A673 (cell line): ENCODE measurements around the gene EPN1. TPM values are rescaled to one million over a fixed set of nuclear protein-coding genes. Genes with fewer than 3 reads are reported as not detected.

Experiments used
- BruUV-seq: library from RNA; stranded (reverse); fragments of 400-500 nt; replicated peaks from 2 replicates; lab custom pipeline; 2021; lab: Mats Ljungman, UMichigan
- CTCF ChIA-PET: fragments of 300-600 bp; sonication (Branson Sonifier 250); formaldehyde crosslinking; loops from one replicate; lab custom pipeline; 2022; ENCODE audit warnings: antibody characterized with exemption; lab: Charles Lee
- POLR2A ChIA-PET: fragments of 300-600 bp; sonication (Branson Sonifier 250); formaldehyde crosslinking; loops from one replicate; lab custom pipeline; 2022; ENCODE audit warnings: antibody characterized with exemption; ENCODE audit not compliant: low non-redundant PET; lab: Charles Lee
- DNase-seq: peaks from one replicate; pipeline ENCODE4 v3.0.0-alpha.2; 2015; ENCODE audit warnings: low spot score
- H3K27ac ChIP-seq: fragments of 200-600 bp; sonication (generic); 2 replicates; pipeline ENCODE4 v1.5.1; 2016; ENCODE audit warnings: mixed run types, low read depth, mild to moderate bottlenecking, mixed read lengths, antibody characterized with exemption, low read length; ENCODE audit not compliant: poor library complexity, severe bottlenecking
- H3K27me3 ChIP-seq: fragments of 200-600 bp; sonication (generic); replicated peaks from 2 replicates; pipeline ENCODE4 v1.6.1; 2017; ENCODE audit warnings: mixed run types, low read depth, mild to moderate bottlenecking, mixed read lengths, antibody characterized with exemption, low read length; ENCODE audit not compliant: insufficient read depth, poor library complexity
- H3K36me3 ChIP-seq: fragments of 200-600 bp; sonication (generic); 2 replicates; pipeline ENCODE4 v1.6.1; 2016; ENCODE audit warnings: mixed run types, mild to moderate bottlenecking, mixed read lengths, antibody characterized with exemption, low read length; ENCODE audit not compliant: insufficient read depth, poor library complexity, severe bottlenecking
- H3K4me1 ChIP-seq: fragments of 200-600 bp; sonication (generic); 2 replicates; pipeline ENCODE4 v1.6.1; 2017; ENCODE audit warnings: mixed run types, mild to moderate bottlenecking, mixed read lengths, antibody characterized with exemption, low read length; ENCODE audit not compliant: insufficient read depth, poor library complexity, severe bottlenecking
- H3K4me3 ChIP-seq: fragments of 200-600 bp; sonication (generic); 2 replicates; pipeline ENCODE4 v1.5.1; 2016; ENCODE audit warnings: low read depth, mixed run types, mild to moderate bottlenecking, mixed read lengths, low read length; ENCODE audit not compliant: poor library complexity, severe bottlenecking
- H3K9me3 ChIP-seq: fragments of 200-600 bp; sonication (generic); 2 replicates; pipeline ENCODE4 v1.6.1; 2016; ENCODE audit warnings: mixed run types, low read depth, mild to moderate bottlenecking, mixed read lengths, antibody characterized with exemption, low read length; ENCODE audit not compliant: poor library complexity, severe bottlenecking
- CTCF ChIP-seq: fragments of 300-800, 200-600 bp; sonication (generic); conservative IDR thresholded peaks from 2 replicates; pipeline ENCODE4 v1.5.1; 2017; ENCODE audit warnings: low read depth, mild to moderate bottlenecking, antibody characterized with exemption, low read length, moderate library complexity, mixed read lengths
- EZH2 ChIP-seq: fragments of 200-600 bp; sonication (generic); IDR thresholded peaks from 2 replicates; pipeline ENCODE4 v1.6.1; 2017; ENCODE audit warnings: borderline replicate concordance, low read depth, mild to moderate bottlenecking, mixed read lengths, antibody characterized with exemption, low read length; ENCODE audit not compliant: poor library complexity, severe bottlenecking
- intact Hi-C: fragments of 100-400 bp; cut with micrococcal nuclease; formaldehyde crosslinking; loops from one replicate; pipeline ENCODE4 v1.10.0; 2022; ENCODE audit not compliant: unreplicated experiment
- total RNA-seq: library from RNA; stranded (reverse); gene quantifications from 2 replicates; pipeline ENCODE4 v1.2.3, GENCODE V29; 2021

EPN1 gene
- total RNA-seq, 1 experiment from 2014 or later: 178 TPM

DNA sequence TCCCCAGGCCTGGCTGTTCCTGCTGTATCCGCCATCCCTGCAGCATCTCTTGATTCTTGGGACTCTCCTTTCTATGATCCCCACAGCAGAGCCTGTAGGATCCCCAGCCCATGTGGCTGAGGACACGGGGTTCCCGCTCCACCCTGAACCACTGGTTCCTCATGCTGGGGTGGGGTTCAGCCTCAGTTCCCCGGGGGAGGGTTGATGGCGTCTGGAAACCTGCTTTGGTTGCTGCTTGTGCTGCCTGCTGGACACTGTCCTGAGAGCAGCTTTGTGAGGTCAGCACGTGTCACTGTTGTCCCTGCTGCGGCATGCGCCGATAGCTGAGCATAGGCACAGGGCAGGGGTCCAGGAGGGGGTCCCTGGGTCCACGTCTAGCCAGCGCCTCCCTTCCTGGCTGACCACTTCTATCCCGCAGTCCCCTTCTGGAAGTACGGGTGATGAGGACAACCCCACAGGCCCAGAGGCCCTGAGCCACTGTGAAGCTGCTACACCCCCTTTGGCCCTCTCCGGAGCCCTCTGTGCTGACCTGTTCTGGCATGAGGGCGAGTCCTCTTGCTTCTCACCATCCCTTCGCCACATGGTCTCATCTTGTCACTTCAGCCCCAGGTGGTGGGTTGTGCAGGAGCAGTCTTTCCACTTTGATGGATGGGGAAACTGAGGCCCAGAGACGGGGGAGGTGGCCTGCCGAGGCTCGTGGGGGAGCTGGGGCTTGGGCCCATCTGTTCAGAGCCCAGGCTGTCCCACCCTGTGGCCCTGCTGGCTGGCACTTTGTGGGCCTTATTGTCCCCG lies 5.5 kb downstream of the EPN1 start:
- Histone ChIP-seq H3K4me3 (no peak overlapping the region), H3K9me3 (no peaks in the 10 kb centered on the region), H3K27me3 (no peaks in the 10 kb centered on the region), H3K4me1 (peaks cover 12% of the 10 kb centered on the region), H3K27ac (no peak overlapping the region), H3K36me3 (peaks cover 44% of the 10 kb centered on the region)
- intact Hi-C loops: no loop called here
- ChIA-PET CTCF (no interaction called here), POLR2A (no interaction called here)
- DNase-seq: no peak
- BruUV-seq: no TSS peak
- TF ChIP-seq EZH2 (no peak), CTCF (no peak)

- Histone ChIP-seq H3K9me3 (no peaks in the 10 kb centered on the region), H3K27me3 (no peaks in the 10 kb centered on the region), H3K4me3 (no peak overlapping the region), H3K27ac (no peak overlapping the region), H3K4me1 (peaks cover 7% of the 10 kb centered on the region), H3K36me3 (peaks cover 49% of the 10 kb centered on the region)
- TF ChIP-seq CTCF (no peak), EZH2 (no peak)
- ChIA-PET POLR2A (no interaction called here), CTCF (no interaction called here)
- intact Hi-C loops: no loop called here
- DNase-seq: no peak
- BruUV-seq: no TSS peak
Observed at GRCh38 chr19:55681131-55682092, 6.4 kb downstream of the EPN1 start.

DNA sequence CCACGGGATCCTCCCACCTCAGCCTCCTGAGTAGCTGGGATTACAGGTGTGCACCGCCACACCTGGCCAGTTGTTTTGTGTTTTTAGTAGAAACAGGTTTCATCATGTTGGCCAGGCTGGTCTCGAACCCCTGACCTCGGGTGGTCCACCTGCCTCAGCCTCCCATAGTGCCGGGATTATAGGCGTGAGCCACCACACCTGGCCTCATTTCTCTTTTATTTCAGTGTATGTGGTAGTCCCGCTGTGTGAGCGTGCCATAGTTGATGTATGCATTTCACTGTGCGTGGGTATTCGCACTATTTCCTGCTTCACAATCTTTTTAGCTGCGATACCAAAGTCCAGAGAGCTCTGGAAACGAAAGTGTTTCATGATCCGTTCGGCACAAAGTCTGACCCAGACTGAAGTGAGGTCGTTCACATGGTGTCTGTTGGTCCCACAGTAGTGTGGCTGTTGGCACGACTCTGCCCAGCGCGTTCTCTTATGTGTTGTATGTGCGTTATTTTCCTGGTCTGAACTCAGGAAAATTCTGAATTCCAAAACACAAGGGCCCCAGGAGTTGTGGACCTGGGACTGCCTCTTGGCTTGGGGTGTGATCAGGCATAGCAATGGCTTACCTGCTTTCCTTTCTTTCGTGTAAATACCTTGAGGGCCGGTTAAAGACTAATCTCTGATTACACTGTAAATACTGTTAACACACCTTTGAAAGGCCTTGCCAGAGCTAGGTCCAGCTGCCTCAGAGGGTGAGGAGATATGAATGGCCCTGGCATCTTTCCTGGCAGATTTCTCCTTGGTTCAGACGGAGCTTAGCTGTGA lies 8.6 kb downstream of the EPN1 start:
- Histone ChIP-seq H3K4me1 (no peaks in the 10 kb centered on the region), H3K27me3 (no peaks in the 10 kb centered on the region), H3K4me3 (no peak overlapping the region), H3K9me3 (no peaks in the 10 kb centered on the region), H3K27ac (no peak overlapping the region), H3K36me3 (peaks cover 41% of the 10 kb centered on the region)
- ChIA-PET CTCF (no interaction called here), POLR2A (no interaction called here)
- TF ChIP-seq EZH2: no peak
- TF ChIP-seq CTCF: no peak
- intact Hi-C loops: no loop called here
- DNase-seq: no peak
- BruUV-seq: no TSS peak
